GM20431 (cell line): ENCODE data around the gene ALDOB.

ENCODE experiments used
- in situ Hi-C: fragments of 300-500 bp; cut with MseI, MboI; formaldehyde crosslinking; loops from one replicate; pipeline ENCODE4 v1.15.0; 2020; ENCODE audit warnings: low sequenced_read_pairs; ENCODE audit not compliant: unreplicated experiment

ALDOB gene

DNA sequence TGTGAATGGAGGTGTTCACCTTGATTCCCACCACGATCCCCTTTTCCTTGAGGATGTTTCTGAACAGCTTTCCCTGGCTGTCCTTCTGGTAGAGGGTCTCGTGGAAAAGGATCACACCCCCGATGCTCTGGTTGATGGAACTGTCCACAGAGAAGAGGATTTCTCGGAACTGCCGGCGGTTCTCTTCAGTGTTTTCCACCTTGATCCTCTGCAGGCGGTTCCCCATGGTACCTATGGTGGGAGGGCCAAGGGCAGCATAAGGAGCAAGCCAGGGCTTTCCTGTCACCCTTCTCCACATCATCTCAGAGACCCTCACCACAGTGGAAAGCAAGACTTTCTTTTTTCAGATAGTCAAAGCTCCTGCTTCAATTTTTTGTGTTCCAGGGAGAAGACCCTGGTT is 5.8 kb downstream of the ALDOB start:
- in situ Hi-C loops: no loop called here

DNA sequence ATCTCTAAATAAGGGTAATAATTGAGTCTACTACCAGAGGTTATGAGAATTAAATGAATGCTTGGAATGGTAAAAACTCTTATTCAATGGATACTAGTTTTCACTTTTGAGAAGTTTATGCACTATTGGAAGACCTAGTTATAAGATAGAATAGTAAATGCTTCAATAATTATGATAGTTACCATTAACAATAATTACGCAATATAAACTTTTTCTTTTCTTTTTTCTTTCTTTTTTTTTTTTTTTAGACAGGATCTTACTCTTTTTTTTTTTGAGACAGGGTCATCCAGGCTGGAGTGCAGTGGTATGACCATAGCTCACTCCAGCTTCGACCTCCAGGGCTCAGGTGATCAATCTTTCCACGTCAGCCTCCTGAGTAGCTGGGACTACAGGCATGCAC is 6.7 kb downstream of the ALDOB start:
- in situ Hi-C loops: no loop called here

DNA sequence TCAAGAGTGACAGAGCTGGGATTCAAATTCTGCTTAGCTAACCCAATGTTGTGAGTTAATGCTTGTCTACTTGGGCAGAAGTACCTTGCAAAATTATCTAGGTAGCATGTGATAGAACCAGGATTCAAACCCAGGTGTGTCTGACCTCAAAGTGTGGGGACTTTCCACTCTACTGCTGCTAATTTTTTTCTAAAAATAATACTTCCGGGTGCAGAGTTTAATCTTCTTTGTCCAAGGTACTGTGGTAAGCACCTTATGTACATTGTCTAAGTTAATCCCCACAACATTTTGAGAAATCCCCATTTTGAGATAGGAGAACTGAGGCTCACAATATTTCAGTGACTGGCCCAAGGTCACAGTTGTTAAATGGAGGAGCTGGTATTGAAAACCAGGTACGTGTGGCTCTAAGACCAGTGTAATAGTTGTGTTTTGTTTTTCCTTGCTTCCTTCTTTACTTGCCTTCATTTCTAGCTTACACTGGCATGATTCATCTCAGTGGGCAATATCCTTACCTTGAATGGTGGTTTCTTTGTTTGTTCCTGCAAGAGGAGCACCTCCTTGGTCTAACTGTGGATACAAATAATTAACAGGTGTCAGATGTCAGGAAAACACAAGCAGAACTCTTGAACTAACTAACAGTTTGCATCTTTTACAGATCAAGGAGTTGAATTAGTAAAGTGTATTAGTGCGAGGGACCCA is 7.5 kb downstream of the ALDOB start:
- in situ Hi-C loops: no loop called here

DNA sequence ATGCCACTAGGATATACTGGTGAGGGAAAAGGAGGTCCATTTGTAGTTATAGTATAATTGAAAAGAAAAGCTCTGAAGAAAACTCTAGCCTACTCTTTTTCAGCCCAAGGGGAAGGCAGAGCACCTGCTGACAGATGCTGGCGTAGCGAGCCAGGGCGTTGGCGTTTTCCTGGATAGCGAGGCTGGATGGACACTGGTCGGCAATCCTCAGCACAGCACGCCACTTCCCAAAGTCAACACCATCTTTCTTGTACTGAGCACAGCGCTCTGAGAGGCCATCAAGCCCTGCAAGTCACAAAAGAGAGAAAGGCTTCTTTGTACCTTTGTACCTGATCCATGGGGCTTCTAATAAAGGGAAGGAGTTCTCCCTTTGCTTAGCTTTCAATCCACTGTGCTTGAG is 8.2 kb downstream of the ALDOB start:
- in situ Hi-C loops: no loop called here

DNA sequence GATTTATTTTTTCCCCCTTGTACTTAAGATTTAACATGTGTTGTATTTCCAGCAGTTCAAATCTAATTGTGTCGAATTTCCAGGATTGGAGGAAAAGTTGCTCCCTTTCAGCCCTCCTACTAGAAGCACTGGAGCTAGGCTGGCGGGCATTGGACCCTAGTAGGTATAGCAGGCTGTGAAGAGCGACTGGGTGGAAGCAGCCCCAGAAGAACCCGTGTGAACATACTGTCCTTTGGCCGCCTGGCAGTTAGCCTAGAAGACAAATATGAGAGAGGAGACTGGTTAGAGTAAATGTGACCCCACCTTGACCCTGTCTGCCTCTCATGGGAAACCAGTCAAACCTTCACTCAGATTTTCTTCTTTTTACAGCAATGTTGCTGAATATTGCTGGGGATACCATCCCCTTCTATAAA is 13.9 kb downstream of the ALDOB start:
- in situ Hi-C loops: no loop called here

DNA sequence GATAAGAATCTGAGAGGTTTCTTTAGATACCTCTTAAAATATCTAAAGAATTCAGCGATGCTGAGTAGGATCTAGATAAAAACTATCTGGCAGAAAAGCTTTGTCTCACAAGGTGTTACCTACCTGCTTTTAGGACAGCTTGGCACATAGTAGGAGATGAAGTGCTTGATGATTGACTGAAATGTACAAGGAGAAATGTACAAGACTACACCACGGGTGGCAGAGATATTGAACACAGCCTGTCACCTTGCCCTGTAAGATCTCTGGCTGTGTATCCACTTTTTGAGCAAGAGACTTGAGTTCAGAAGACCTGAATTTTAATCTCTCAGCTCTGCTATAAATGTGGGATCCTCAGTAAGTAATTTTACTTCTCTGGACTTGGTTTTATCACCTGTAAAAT is 15.7 kb downstream of the ALDOB start:
- in situ Hi-C loops: no loop called here

DNA sequence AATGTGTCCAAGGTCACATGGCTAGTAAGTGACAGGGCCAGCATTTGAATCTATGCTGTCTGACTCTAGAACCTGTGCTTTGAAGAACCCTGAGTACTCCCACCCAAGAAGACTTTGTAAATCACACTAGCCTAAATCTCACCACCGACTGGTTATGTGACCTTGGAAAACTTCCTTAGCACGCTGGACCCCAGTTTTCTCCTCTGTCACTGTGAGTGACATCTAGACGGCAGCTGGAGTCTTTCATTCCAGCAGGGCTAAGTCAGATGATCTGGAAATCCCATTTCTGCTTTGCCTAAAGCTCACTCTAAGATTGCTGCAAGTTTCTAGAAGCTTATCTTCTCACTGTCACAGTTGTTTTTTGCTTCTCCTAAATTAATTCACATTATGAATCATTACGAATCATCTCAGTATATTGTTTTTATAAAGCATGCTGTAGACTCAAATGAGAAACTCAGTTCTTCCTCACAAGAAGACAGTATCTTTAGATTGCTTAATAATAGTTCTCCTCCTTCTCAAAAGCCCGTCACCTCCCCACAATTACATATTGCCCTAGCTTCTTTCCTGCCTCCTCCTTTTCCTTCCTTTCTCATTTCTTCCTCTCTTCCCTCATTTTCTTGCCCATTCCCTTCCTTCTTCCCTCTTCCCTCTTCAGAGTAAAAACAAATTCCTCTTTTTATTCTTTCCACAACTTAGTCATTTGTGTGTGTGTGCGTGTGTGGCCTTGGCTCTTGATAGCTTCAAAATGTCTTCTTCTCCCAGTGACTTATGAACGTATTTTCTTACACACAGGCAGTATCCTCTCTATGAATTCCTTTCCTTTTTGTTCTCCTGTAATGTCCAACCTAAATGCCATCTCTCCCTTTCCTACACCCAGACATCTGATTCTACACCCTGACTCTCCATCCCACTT is 16.8 kb downstream of the ALDOB start:
- in situ Hi-C loops: no loop called here

DNA sequence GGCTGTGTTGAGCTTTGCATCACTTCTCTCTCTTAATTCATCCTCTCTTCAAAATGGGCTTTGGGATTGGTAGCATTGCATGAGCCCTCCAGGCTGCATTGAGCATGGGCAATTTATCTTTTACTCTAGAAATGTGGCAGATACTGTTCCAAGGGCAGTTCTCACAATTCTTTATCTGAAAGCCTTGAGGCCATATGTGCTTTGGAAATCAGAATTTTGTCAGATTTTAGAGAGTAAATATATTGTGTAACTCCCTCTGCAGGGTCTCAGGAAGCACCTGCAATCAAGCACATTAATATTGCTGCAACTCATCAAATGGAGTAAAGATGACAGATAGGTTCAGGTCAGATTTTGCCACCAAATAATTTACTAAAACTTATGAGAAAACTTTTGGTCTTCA is 17.6 kb downstream of the ALDOB start:
- in situ Hi-C loops: no loop called here

DNA sequence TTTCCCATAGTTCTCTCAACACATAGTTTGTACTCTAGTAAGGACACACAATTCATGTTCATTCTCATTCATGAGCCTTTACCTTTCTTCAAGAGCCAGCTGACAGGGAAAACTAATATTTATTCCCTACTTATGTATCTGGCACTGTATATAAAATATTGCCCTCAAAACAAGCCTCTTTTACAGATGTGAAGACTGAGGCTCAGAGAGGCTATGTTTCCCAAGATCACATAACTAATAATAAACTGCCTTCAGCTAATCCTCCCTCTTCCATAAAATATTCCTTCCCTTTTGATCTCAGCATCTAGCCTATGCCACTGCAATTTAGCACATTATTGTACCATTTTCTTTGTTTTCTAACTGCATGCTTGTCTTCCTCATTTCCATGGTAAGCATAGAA is 18.2 kb downstream of the ALDOB start:
- in situ Hi-C loops: no loop called here

DNA sequence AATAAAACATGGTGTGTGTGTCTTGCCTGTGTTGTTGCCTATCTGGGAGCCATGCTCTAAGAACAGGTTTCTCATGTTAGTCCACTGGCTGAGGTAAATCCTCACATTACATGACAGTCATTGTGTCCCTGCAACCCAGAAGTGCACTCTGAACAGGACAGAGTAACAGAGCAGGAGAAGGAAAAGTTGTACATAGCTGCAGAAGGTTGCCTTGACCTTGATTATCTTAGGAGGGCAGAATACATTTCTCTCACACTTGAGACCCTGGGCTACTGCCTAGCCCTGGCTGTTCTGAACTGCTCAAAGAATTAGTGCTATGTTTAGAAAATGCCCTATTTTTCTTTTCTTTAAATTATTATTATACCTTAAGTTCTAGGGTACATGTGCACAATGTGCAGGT is 20.0 kb downstream of the ALDOB start:
- in situ Hi-C loops: no loop called here

DNA sequence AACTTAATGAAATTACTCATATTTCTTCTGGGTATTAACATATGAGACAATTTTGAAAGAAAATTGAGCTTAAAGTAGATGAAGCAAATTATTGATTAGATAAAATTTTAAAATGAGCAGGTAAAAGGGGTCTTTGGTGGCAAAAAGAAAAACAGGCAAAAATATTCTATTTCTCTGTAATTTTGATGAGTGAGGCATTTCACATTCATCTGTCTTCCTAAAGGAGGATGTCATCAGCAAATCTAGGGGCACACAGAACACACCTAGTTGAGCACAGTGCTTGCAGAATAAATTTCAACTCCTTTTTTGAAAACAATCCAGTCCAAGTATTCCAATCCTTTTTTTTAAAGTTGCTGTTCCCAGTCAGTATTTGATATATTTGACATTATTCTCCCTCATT is 20.7 kb downstream of the ALDOB start:
- in situ Hi-C loops: no loop called here

DNA sequence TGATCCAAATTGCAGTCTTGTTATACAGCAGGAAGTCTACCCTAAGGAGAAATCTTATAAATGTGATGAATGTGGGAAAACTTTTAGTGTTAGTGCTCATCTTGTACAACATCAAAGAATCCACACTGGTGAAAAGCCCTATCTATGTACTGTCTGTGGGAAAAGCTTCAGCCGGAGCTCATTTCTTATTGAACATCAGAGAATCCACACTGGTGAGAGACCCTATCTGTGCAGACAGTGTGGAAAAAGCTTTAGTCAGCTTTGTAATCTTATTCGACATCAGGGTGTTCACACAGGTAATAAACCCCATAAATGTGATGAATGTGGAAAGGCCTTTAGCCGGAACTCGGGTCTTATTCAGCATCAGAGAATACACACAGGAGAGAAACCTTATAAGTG is 26.5 kb downstream of the ALDOB start:
- in situ Hi-C loops: no loop called here

DNA sequence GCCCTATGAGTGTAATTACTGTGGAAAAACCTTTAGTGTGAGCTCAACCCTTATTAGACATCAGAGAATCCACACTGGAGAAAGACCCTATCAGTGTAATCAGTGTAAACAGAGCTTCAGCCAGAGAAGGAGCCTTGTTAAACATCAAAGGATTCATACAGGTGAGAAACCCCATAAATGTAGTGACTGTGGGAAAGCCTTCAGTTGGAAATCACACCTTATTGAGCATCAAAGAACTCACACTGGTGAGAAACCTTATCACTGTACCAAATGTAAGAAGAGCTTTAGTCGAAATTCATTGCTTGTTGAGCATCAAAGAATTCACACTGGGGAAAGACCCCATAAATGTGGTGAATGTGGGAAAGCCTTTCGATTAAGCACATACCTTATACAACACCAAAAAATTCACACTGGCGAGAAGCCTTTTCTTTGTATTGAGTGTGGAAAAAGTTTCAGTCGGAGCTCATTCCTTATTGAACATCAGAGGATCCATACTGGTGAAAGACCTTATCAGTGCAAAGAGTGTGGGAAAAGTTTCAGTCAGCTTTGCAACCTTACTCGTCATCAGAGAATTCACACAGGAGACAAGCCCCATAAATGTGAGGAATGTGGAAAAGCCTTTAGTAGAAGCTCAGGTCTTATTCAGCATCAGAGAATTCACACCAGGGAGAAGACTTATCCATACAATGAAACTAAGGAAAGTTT is 27.0 kb downstream of the ALDOB start:
- in situ Hi-C loops: no loop called here

DNA sequence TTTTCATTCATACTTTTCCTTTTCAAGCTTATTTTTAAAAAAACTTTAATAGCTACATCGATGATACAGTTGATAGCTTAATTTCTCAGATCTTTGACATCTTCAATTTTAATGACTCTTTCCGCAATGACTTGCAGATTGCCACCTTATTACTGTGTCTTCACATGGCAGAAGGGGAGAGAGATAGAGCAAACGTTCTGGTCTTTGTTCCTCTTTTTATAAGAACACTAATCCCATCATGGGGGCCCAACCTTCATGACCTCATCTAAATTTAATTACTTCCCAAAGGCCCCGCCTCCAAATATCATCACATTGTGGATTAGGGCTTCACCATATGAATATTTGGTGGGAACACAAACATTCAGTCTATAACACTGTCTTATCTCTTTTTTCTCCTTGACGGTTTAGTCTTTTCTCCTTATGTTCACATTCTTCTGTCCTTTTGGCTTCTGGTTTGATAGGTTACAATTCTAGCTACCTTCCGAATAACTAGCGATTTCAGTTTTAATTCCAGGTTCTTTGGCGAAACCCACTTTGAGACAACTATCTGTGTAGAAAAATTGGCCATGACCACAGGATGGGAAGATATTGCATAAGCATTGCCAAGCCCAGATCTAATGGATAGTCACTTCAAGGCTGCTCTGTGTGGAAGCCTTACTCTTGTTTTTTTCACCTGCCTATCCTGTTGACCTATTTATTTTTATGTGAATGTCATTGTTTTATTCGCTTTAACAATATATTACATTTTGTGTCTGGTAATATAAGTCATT is 31.9 kb downstream of the ALDOB start:
- in situ Hi-C loops: no loop called here

DNA sequence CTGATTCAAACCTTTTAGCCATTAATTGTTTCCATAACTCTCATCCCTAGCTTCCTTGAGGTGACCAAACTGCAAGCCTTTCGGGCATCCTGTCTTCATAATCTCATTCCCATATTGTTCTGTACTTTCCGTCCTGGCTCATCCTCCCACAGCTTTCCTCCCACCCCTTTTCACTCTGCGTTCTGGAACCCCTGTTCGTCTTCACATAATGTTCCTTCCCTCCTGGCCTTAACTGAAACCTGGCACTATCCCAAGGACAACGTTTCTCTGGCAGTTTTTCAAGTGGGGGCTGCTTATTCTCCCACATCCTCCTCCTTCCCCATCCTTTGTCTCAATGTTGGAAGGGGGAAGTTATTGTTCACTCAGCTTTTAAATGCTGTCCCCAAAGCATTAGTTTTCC is 35.5 kb downstream of the ALDOB start:
- in situ Hi-C loops: no loop called here

DNA sequence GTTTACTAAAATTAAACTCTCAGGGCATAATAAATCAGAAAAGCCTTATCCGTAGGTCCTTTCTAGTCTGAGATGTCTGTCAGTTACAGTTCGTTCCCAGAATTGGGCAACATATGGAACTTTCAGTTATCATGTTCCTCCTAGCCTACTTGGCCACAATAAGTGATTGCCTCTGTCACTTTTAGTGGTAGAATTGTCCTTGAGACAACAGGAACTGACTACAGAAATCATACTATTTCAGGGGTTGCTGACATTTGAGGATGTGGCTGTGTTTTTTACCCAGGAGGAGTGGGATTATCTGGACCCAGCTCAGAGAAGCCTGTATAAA is 36.0 kb downstream of the ALDOB start:
- in situ Hi-C loops: no loop called here

DNA sequence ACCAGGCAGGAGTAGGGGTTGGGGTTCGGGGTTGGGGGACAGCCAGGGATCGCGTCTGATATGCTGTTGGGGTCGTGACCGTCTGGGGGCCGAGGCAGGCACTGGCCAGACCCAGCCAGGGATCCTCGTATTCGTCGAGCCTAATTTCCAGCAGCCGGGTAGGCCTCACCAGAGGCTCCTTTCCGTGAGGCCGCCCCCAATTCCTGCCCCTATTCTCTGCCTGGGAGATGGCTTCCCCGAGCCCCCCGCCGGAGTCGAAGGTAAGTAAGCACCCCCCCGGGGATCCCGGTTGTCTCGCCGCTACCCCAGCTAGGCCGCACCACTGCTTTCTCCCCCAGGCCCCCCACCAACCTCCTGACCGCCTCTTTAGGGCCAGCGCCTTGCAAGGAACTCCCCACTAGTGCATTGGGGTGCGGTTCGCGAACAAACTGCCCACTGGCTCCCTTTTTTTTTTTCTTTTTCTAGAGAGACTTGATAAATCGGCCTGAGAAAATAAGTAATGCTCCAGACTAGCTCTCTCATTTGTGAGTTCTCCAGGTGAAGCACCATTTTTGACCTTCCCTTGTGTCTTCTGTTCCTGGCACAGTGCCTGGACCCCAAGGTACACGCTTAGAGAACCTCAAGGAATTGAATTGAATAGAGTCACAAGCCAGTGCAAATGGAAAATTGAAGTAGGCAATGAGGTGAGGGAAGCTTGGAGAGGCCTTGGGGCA is 36.5 kb downstream of the ALDOB start:
- in situ Hi-C loops: no loop called here

DNA sequence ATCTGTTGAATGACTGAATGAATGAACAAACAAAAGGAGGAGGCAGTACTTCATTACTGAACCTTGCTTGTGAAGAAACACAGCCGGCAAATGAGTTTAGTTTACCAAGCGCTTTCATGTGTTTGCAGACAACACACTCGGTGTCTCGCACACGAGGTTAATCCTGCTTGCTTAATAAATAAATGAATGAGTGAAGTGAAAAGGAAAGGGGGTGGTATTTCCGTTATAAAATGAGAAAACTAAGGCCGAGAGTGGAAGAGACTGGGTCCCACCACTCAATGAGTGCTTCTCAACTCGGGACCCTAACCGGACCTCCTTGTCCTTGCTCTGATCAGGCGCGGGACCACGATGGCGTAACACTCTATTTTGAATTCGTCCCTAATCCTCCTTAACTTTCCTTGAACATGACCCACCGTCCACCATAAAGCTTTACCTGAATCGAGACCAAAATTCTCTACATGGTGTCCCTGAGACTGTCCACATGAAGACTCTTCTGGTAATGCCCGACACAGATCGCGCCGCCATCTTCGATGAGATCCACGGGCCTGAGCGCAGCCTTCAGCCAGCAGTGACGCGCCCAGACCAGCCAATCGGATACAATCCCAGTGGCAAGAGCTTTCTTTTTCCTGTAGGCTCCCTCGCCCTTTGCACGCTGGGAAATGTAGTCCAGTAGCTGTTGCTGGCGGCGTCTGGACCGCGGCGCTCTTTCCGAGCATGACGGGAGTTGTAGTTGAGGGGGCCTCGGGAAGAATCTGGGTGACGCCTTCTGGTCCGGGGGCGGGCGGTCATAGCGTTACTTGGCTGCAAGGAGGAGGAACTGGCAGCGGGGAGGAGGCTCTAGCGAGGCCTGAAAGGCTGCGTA is 37.3 kb downstream of the ALDOB start, which contains the start of the genes MRPL50 and ZNF189:
Gene MRPL50, minus strand, starts transcription at position 551 of the 862 bp plus-strand sequence. Its CDS starts 26 bp downstream, at position 525.
Gene ZNF189, plus strand, starts transcription at position 784 of the 862 bp plus-strand sequence. CDS start 306 bp downstream, outside the sequence.
- in situ Hi-C loops: no loop called here

DNA sequence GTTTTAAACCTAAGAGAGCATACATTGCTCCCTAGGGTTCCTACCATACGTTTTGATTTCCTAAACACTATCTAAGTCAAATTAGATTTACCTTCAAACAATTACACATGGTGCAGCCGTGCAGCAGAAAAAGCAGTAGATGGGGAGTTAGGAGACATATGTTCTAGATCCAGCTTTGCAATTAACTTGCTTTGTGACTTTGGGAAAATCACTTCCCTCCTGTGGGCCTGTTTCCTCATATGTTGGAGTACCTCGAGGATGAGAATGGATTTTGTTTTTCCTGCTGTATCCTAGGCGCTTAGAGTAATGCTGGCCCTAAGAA is 37.9 kb downstream of the ALDOB start:
- in situ Hi-C loops: no loop called here
